ENCODE data around the gene GLS. TPM values are rescaled to one million over a fixed set of nuclear protein-coding genes. Genes with fewer than 3 reads are reported as not detected.

GLS gene
- total RNA-seq, 2 donors from 2014 or later = 86.0 to 102 TPM

GRCh38 chr2:190893157-190893556, 12.5 kb downstream of the GLS start:
- intact Hi-C loops (cut with DNase I) = no loop called here
- H3K4me1 ChIP-seq = peaks cover 63% of the 10 kb centered on the region
- no peaks in the 10 kb centered on the region for H3K9me3 ChIP-seq
- H3K36me3 ChIP-seq (replicated peaks in 1 of 2; ENCODE audit: insufficient read depth in 1 of 2, low read depth in 2 of 2) = no peaks in the 10 kb centered on the region
- no peak for ATAC-seq
- H3K27ac ChIP-seq = no peak overlapping the region
- no peaks in the 10 kb centered on the region for H3K27me3 ChIP-seq
- no peak for DNase-seq
- H3K4me3 ChIP-seq = no peak overlapping the region
- no peak for TF ChIP-seq POLR2A (IDR thresholded peaks at IDR 0.05)
- TF ChIP-seq CTCF (IDR thresholded peaks at IDR 0.05) = no peak

- Histone ChIP-seq H3K4me1 (peaks cover 50% of the 10 kb centered on the region), H3K27ac (peak overlapping the region in 3 of 4 donors; percentile 13 to 29 (median 26)), H3K9me3 (no peaks in the 10 kb centered on the region), H3K36me3 (replicated peaks in 1 of 2; ENCODE audit: insufficient read depth in 1 of 2, low read depth in 2 of 2) (peaks cover 2% of the 10 kb centered on the region in 2 donors), H3K4me3 (no peak overlapping the region), H3K27me3 (no peaks in the 10 kb centered on the region)
- WGBS, 2 donors = 29 to 41% methylated on average over 4 of the region's 4 CpGs
- intact Hi-C loops (cut with DNase I) = no loop called here
- TF ChIP-seq POLR2A (IDR thresholded peaks at IDR 0.05) (no peak), CTCF (IDR thresholded peaks at IDR 0.05) (no peak)
- DNase-seq (peak in 2 of 4 donors; percentile 29 to 33), ATAC-seq (peak; percentile 86)
Observed at GRCh38 chr2:190896477-190896876, 15.9 kb downstream of the GLS start.

- H3K36me3 ChIP-seq (replicated peaks in 1 of 2; ENCODE audit: insufficient read depth in 1 of 2, low read depth in 2 of 2) = peaks cover 5 to 20% of the 10 kb centered on the region in 2 donors
- WGBS, 2 donors = 70 to 75% methylated on average over 1 of the region's 1 CpG
- intact Hi-C loops (cut with DNase I) = no loop called here
Observed at GRCh38 chr2:190903693-190904450, 23.3 kb downstream of the GLS start.

GRCh38 chr2:190904640-190905261, 24.1 kb downstream of the GLS start:
- ATAC-seq (no peak), DNase-seq (no peak)
- intact Hi-C loops (cut with DNase I) = no loop called here
- no peak overlapping the region for H3K4me3 ChIP-seq
- 75 to 77% methylated on average over 3 of the region's 3 CpGs for WGBS, 2 donors
- no peak for TF ChIP-seq CTCF (IDR thresholded peaks at IDR 0.05)
- no peak for TF ChIP-seq POLR2A (IDR thresholded peaks at IDR 0.05)
- H3K4me1 ChIP-seq = no peaks in the 10 kb centered on the region
- peaks cover 5 to 20% of the 10 kb centered on the region in 2 donors for H3K36me3 ChIP-seq (replicated peaks in 1 of 2; ENCODE audit: insufficient read depth in 1 of 2, low read depth in 2 of 2)
- no peaks in the 10 kb centered on the region for H3K9me3 ChIP-seq
- no peak overlapping the region for H3K27ac ChIP-seq
- no peaks in the 10 kb centered on the region for H3K27me3 ChIP-seq

More at GRCh38 chr2:190903693-190904450, 23.3 kb downstream of the GLS start:
- no peaks in the 10 kb centered on the region for H3K4me1 ChIP-seq
- H3K27ac ChIP-seq = no peak overlapping the region
- TF ChIP-seq POLR2A (IDR thresholded peaks at IDR 0.05) (no peak), CTCF (IDR thresholded peaks at IDR 0.05) (no peak)
- DNase-seq (no peak), ATAC-seq (no peak)
- H3K4me3 ChIP-seq = no peak overlapping the region
- no peaks in the 10 kb centered on the region for H3K9me3 ChIP-seq
- no peaks in the 10 kb centered on the region for H3K27me3 ChIP-seq

Data from body of pancreas (tissue), 4 donors.